ENCODE measurements around the gene GNL3.

Gene GNL3

GRCh38 chr3:52703341-52703740, 17.5 kb downstream of the GNL3 start:
- H3K4me3 Mint-ChIP-seq: peak overlapping the region; percentile 8 to 18

GRCh38 chr3:52704611-52705437, 19.0 kb downstream of the GNL3 start:
- Mint-ChIP-seq H3K4me3 (peak overlapping the region; percentile 97 to 98), H3K9me3 (no peaks in the 10 kb centered on the region), H3K4me1 (peaks cover 32% of the 10 kb centered on the region), H3K27me3 (no peaks in the 10 kb centered on the region), H3K27ac (peak overlapping the region; percentile 90 to 97)
- DNase-seq (peak in 1 of 2 donors; percentile 26), ATAC-seq (peak; percentile 2)

More at GRCh38 chr3:52703341-52703740, 17.5 kb downstream of the GNL3 start:
- Mint-ChIP-seq H3K9me3 (no peaks in the 10 kb centered on the region), H3K4me1 (peaks cover 26% of the 10 kb centered on the region), H3K27me3 (no peaks in the 10 kb centered on the region), H3K27ac (peak overlapping the region in 1 of 2 donors; percentile 34)
- DNase-seq (no peak), ATAC-seq (no peak)

- Mint-ChIP-seq H3K27ac (peak overlapping the region; percentile 90 to 97), H3K4me1 (peaks cover 32% of the 10 kb centered on the region), H3K4me3 (peak overlapping the region; percentile 97 to 98), H3K27me3 (no peaks in the 10 kb centered on the region), H3K9me3 (no peaks in the 10 kb centered on the region)
- DNase-seq (no peak), ATAC-seq (peak; percentile 73)
Measured at GRCh38 chr3:52705438-52705687, 19.5 kb downstream of the GNL3 start.

GRCh38 chr3:52705688-52706686, 20.2 kb downstream of the GNL3 start, which contains the start of the genes GLT8D1 and SPCS1:
Gene GLT8D1, minus strand, starts transcription at chr3:52705791. Its CDS starts 5,331 bp downstream, at chr3:52700460.
Gene SPCS1, plus strand, starts transcription at chr3:52706106. Its CDS starts 141 bp downstream, at chr3:52706247.
- Mint-ChIP-seq H3K4me1 (peaks cover 32% of the 10 kb centered on the region), H3K9me3 (no peaks in the 10 kb centered on the region), H3K4me3 (peak within 1 kb of the TSS; percentile 97 to 98), H3K27me3 (no peaks in the 10 kb centered on the region), H3K27ac (peak within 1 kb of the TSS; percentile 94 to 97)
- DNase-seq (peak; percentile 87 to 89), ATAC-seq (peak; percentile 96)

GRCh38 chr3:52707585-52707984, 21.8 kb downstream of the GNL3 start:
- no peak for ATAC-seq
- peak overlapping the region; percentile 28 to 48 for H3K27ac Mint-ChIP-seq
- peaks cover 32% of the 10 kb centered on the region for H3K4me1 Mint-ChIP-seq

GRCh38 chr3:52710512-52710911, 24.7 kb downstream of the GNL3 start:
- Mint-ChIP-seq H3K27ac (no peak overlapping the region), H3K4me1 (peaks cover 14% of the 10 kb centered on the region), H3K27me3 (no peaks in the 10 kb centered on the region), H3K4me3 (no peak overlapping the region), H3K9me3 (no peaks in the 10 kb centered on the region)
- DNase-seq (no peak), ATAC-seq (no peak)

More at GRCh38 chr3:52707585-52707984, 21.8 kb downstream of the GNL3 start:
- H3K27me3 Mint-ChIP-seq: no peaks in the 10 kb centered on the region
- no peaks in the 10 kb centered on the region for H3K9me3 Mint-ChIP-seq
- peak overlapping the region; percentile 67 to 83 for H3K4me3 Mint-ChIP-seq
- no peak for DNase-seq

- no peaks in the 10 kb centered on the region for H3K27me3 Mint-ChIP-seq
- no peaks in the 10 kb centered on the region for H3K9me3 Mint-ChIP-seq
- H3K4me3 Mint-ChIP-seq: no peak overlapping the region
- peak overlapping the region in 1 of 2 donors; percentile 15 for H3K27ac Mint-ChIP-seq
- peaks cover 8% of the 10 kb centered on the region for H3K4me1 Mint-ChIP-seq
- DNase-seq (no peak), ATAC-seq (no peak)
Measured at GRCh38 chr3:52712291-52713212, 26.7 kb downstream of the GNL3 start.

- H3K4me3 Mint-ChIP-seq: no peak overlapping the region
- ATAC-seq (peak; percentile 33), DNase-seq (no peak)
- no peak overlapping the region for H3K27ac Mint-ChIP-seq
- no peaks in the 10 kb centered on the region for H3K27me3 Mint-ChIP-seq
- no peaks in the 10 kb centered on the region for H3K4me1 Mint-ChIP-seq
- H3K9me3 Mint-ChIP-seq: no peaks in the 10 kb centered on the region
Measured at GRCh38 chr3:52714335-52715302, 28.8 kb downstream of the GNL3 start.

- no peaks in the 10 kb centered on the region for H3K9me3 Mint-ChIP-seq
- peaks cover 9% of the 10 kb centered on the region for H3K4me1 Mint-ChIP-seq
- H3K27ac Mint-ChIP-seq: no peak overlapping the region
- ATAC-seq (no peak), DNase-seq (no peak)
- H3K4me3 Mint-ChIP-seq: no peak overlapping the region
- H3K27me3 Mint-ChIP-seq: no peaks in the 10 kb centered on the region
Measured at GRCh38 chr3:52715714-52716305, 30.0 kb downstream of the GNL3 start.

GRCh38 chr3:52719618-52720017, 33.8 kb downstream of the GNL3 start:
- DNase-seq: no peak
- Mint-ChIP-seq H3K27me3 (no peaks in the 10 kb centered on the region), H3K4me1 (peaks cover 25% of the 10 kb centered on the region), H3K4me3 (no peak overlapping the region), H3K9me3 (no peaks in the 10 kb centered on the region), H3K27ac (no peak overlapping the region)
- ATAC-seq: no peak

- Mint-ChIP-seq H3K27me3 (no peaks in the 10 kb centered on the region), H3K4me3 (no peak overlapping the region), H3K4me1 (peaks cover 25% of the 10 kb centered on the region), H3K27ac (peak overlapping the region; percentile 8 to 27), H3K9me3 (no peaks in the 10 kb centered on the region)
- DNase-seq (no peak), ATAC-seq (peak; percentile 88)
Measured at GRCh38 chr3:52721002-52721729, 35.3 kb downstream of the GNL3 start.

- Mint-ChIP-seq H3K27me3 (no peaks in the 10 kb centered on the region), H3K4me1 (peaks cover 25% of the 10 kb centered on the region), H3K4me3 (no peak overlapping the region), H3K27ac (peak overlapping the region in 1 of 2 donors; percentile 8), H3K9me3 (no peaks in the 10 kb centered on the region)
- DNase-seq (no peak), ATAC-seq (peak; percentile 40)
Measured at GRCh38 chr3:52721730-52722008, 35.8 kb downstream of the GNL3 start.

GRCh38 chr3:52722491-52722890, 36.7 kb downstream of the GNL3 start:
- Mint-ChIP-seq H3K4me3 (no peak overlapping the region), H3K9me3 (no peaks in the 10 kb centered on the region), H3K4me1 (peaks cover 25% of the 10 kb centered on the region), H3K27me3 (no peaks in the 10 kb centered on the region), H3K27ac (no peak overlapping the region)
- ATAC-seq (no peak), DNase-seq (no peak)
